ENCODE measurements around the gene SLC8A3. TPM values are rescaled to one million over a fixed set of nuclear protein-coding genes. Genes with fewer than 3 reads are reported as not detected.

Gene SLC8A3
- total and polyA plus RNA-seq, 9 of the 15 experiments (the other 6 are each of a cell fraction or from before 2014, with no cell fraction given) = not detected

DNA sequence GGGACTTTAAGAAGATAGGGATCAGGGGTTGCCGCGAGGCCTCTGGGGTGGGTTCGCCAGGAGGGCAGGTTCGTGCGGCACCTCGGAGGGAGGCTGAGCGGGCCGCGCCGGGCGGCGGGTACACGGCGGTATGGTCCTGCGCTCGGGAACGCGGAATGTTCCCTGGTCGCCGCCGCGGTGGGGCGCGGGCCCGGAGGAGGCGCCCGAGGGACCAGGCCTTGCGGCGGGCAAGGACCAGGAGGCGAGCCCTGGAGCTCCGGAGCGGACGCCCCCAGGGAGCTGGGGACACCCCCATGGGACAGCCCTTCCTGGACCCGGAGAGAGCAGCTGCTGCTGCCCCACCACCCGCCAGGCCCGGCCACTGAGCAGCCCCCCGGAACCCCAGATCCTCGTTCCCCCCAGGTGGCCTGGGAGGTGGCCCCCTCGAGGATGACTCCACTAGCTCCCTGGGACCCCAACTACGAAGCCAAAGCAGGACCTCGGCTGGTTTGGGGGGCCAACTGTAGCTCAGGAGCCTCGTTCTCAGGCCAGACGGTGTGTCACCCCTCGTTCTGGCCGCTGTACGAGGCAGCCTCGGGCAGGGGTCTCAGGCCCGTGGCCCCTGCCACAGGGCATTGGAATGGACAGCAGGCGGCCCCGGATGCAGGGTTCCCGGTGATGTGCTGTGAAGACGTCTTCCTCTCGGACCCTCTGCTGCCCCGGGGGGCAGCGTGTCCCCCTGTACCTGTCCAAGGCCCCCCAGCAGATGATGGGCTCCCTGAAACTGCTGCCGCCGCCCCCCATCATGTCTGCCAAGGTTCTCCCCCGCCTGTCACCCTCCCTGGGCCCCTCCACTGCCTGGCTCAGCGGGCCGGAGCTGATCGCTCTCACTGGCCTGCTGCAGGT lies 45.6 kb upstream of the SLC8A3 start:
- intact Hi-C loops (cut with micrococcal nuclease) = no loop called here
- no peak overlapping the region for H3K9ac ChIP-seq (ENCODE audit: insufficient read depth in 1 of 2, low read depth in 2 of 2, low read length in 2 of 2)
- TF ChIP-seq ZNF561 (CRISPR knock-in tag; conservative IDR thresholded peaks at IDR 0.05) (no peak), HDAC3 (IDR thresholded peaks at IDR 0.05; ENCODE audit: borderline replicate concordance, partially characterized antibody) (no peak), ADNP (tag; IDR thresholded peaks at IDR 0.05) (no peak), PCBP2 (IDR thresholded peaks at IDR 0.05; ENCODE audit: low read depth, low read length, poor library complexity, severe bottlenecking) (no peak), FOXP1 (CRISPR knock-in tag; IDR thresholded peaks at IDR 0.05) (no peak), CEBPG (CRISPR knock-in tag; IDR thresholded peaks at IDR 0.05) (no peak), CEBPG (tag; conservative IDR thresholded peaks at IDR 0.05 in 1 of 2, IDR thresholded peaks at IDR 0.05 in 1 of 2) (no peak), BCL6 (CRISPR knock-in tag; IDR thresholded peaks at IDR 0.05) (no peak)
- CTCF ChIA-PET (ENCODE audit: low intra/inter-chr PET ratio) = no interaction called here
- H3K9me1 ChIP-seq (ENCODE audit: control insufficient read depth, insufficient read depth, low read length) = no peaks in the 10 kb centered on the region
- WGBS (ENCODE audit: insufficient coverage, low coverage, missing lambda C conversion rate) = 78% methylated on average over 23 of the region's 61 CpGs
- H2AFZ ChIP-seq (ENCODE audit: low read depth, low read length) = no peak overlapping the region
- in situ Hi-C loops (cut with MboI) = no loop called here
- H3K4me2 ChIP-seq (ENCODE audit: insufficient read depth, low read length) = no peak overlapping the region
- no peaks in the 10 kb centered on the region for H4K20me1 ChIP-seq (replicated peaks; ENCODE audit: control insufficient read depth, insufficient read depth, low read length)
- H3K79me2 ChIP-seq (ENCODE audit: control insufficient read depth, insufficient read depth, low read length) = no peaks in the 10 kb centered on the region
- no peak overlapping the region for H3K27ac ChIP-seq (ENCODE audit: extremely low read depth, low read depth, low read length)
- FAIRE-seq = no peak
- no peaks in the 10 kb centered on the region for H3K36me3 ChIP-seq (ENCODE audit: control insufficient read depth, insufficient read depth, low read length)
- POLR2A ChIA-PET = interaction anchor here (1.1 to 1.2 kb wide), 2 partner anchors 11 to 17 kb away, joined by 3 to 5 read pairs; no protein-coding TSS in a partner anchor
- H3K9me3 ChIP-seq (replicated peaks; ENCODE audit: control insufficient read depth, insufficient read depth, low read depth, low read length) = no peaks in the 10 kb centered on the region
- H3K4me1 ChIP-seq (replicated peaks in 1 of 2; ENCODE audit: control insufficient read depth in 2 of 2, insufficient read depth in 2 of 2, low read length in 2 of 2) = peaks cover 9 to 23% of the 10 kb centered on the region in 2 experiments
- ATAC-seq = no peak
- no peak for DNase-seq (ENCODE audit: extremely low read depth in 1 of 4, low spot score in 3 of 4)
- H3K4me3 ChIP-seq = no peak overlapping the region
- no TSS peak for BruUV-seq (replicated peaks)
- no peaks in the 10 kb centered on the region for H3K27me3 ChIP-seq (ENCODE audit: control insufficient read depth in 2 of 2, insufficient read depth in 2 of 2, low read length in 2 of 2)
